T-helper 2 cell treated with Interferon-gamma antibody and Interleukin-4, amounts not matched to agents 5 μg/mL and 100 μg/mL, for 36 hours (primary cell): ENCODE data around the gene SMYD1.

Source experiments
- DNase-seq: peaks from one replicate; pipeline ENCODE4 v3.0.0; 2021; ENCODE audit warnings: low spot score
- H3K27ac Mint-ChIP-seq: one replicate; pipeline ENCODE4 v1.8.0; 2021; ENCODE audit warnings: mild to moderate bottlenecking, mixed read lengths
- H3K27me3 Mint-ChIP-seq: one replicate; pipeline ENCODE4 v1.8.0; 2021; ENCODE audit warnings: low read depth, mixed read lengths
- H3K36me3 Mint-ChIP-seq: one replicate; pipeline ENCODE4 v1.8.0; 2021; ENCODE audit warnings: low read depth, mixed read lengths
- H3K4me1 Mint-ChIP-seq: one replicate; pipeline ENCODE4 v1.8.0; 2021; ENCODE audit warnings: low read depth, mixed read lengths
- H3K4me3 Mint-ChIP-seq: one replicate; pipeline ENCODE4 v1.8.0; 2022; ENCODE audit warnings: mild to moderate bottlenecking, moderate library complexity, mixed read lengths
- H3K9me3 Mint-ChIP-seq: one replicate; pipeline ENCODE4 v1.8.0; 2021; ENCODE audit warnings: mixed read lengths

Gene SMYD1

DNA sequence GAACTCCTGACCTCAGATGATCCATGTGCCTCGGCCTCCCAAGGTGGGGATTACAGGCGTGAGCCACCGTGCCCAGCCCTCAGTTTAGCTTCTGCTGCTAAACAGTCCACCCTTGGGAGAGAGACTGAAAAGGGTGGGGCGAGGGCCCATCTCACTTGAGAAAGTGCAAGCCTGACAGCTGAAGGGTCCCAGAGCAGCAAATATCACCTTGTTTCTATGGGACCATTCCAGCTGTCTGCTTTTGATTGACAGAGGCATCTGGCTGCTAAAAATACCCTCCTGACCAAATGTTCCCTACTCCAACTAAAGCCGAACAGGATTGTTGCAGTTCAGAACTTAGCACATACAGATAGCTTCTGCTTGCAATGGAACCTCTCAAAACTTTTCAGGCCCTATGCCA, 436 bp upstream of the SMYD1 start:
- Mint-ChIP-seq H3K9me3 (no peaks in the 10 kb centered on the region), H3K36me3 (no peaks in the 10 kb centered on the region), H3K4me1 (no peaks in the 10 kb centered on the region), H3K4me3 (no peak overlapping the region), H3K27ac (no peak overlapping the region), H3K27me3 (peaks cover 3% of the 10 kb centered on the region)
- DNase-seq: no peak

DNA sequence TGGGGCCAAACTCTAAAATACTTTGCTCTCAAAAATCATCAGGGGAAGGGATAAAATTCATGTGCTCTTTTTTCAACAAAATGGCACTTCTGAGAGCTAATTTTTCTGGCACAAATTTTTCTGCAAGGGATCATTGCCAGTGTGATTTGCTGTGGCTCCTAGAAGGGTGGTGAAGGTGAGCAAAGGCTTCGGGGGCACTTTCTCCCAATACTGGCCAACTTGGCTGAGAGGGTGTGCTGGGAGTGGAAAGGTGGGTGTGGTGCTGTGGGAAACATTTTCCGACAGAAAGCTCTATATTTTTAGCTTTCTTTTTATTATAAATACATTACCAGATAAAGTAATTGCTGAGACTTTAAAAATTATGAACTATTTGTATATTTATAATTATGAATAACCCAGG, 419 bp downstream of the SMYD1 start:
- Mint-ChIP-seq H3K36me3 (no peaks in the 10 kb centered on the region), H3K27me3 (peaks cover 4% of the 10 kb centered on the region), H3K4me3 (no peak overlapping the region), H3K9me3 (no peaks in the 10 kb centered on the region), H3K4me1 (no peaks in the 10 kb centered on the region), H3K27ac (no peak overlapping the region)
- no peak for DNase-seq

DNA sequence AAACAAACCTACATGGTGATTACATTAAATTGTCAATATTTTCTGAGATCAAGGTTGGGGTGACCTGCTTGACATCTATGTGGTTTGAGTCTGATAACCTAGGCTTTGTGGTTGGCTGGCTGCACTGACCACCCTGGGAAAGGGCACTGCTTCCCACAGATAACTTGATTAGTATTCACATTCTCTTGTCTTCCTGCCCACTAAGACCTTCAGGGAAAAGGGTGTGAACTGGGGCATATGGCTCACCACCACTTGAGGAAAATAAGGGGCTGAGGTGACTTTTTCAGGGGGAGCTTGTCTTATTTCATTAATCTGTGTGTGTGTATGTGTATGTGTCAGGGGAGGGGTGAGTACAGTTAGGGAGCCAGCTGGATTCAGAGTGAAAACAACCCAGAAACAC, 1.5 kb downstream of the SMYD1 start:
- no peaks in the 10 kb centered on the region for H3K4me1 Mint-ChIP-seq
- DNase-seq: no peak
- H3K36me3 Mint-ChIP-seq: no peaks in the 10 kb centered on the region
- H3K27me3 Mint-ChIP-seq: peaks cover 5% of the 10 kb centered on the region
- H3K9me3 Mint-ChIP-seq: no peaks in the 10 kb centered on the region
- no peak overlapping the region for H3K27ac Mint-ChIP-seq
- H3K4me3 Mint-ChIP-seq: no peak overlapping the region

DNA sequence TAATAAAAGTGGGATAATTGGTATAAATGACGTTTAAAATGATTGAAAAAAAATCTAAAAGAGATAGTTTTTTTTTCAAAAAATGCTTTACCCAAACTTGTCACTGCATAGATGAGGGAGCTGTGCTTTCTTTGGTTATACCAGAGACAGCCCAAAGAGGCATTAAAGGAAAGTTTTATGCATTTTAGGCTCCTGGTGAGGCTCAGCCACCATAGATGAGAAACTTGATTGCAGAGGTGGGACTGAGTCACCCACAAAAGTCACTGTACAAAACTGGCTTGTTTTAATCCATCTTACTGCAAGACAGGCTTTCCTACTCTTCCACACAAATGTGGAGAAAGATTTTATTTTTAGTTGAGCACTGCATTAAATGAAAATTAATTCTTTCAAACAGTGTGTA, 2.4 kb downstream of the SMYD1 start:
- Mint-ChIP-seq H3K27me3 (peaks cover 5% of the 10 kb centered on the region), H3K9me3 (no peaks in the 10 kb centered on the region), H3K36me3 (no peaks in the 10 kb centered on the region), H3K4me1 (no peaks in the 10 kb centered on the region), H3K4me3 (no peak overlapping the region), H3K27ac (no peak overlapping the region)
- peak; percentile 9 for DNase-seq

DNA sequence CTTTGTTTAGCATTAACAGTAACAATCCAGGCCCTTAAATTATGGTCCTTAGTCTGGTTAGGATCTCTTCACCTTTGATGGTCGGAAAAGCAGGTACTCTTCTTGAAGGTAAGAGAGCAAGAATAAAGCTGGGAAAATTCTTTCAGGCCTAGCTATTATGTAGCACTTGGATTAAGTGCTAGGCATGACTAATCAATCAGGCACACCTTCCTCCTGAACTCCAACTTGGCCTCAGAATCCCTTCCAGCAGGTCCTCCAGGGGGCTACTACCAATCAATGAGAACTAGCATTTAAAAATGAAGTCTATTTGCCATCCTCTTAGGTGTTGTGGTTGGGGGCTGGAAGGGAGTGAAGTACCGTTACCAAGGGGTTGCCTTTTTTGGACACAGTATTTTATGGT, 3.7 kb downstream of the SMYD1 start:
- peaks cover 5% of the 10 kb centered on the region for H3K27me3 Mint-ChIP-seq

DNA sequence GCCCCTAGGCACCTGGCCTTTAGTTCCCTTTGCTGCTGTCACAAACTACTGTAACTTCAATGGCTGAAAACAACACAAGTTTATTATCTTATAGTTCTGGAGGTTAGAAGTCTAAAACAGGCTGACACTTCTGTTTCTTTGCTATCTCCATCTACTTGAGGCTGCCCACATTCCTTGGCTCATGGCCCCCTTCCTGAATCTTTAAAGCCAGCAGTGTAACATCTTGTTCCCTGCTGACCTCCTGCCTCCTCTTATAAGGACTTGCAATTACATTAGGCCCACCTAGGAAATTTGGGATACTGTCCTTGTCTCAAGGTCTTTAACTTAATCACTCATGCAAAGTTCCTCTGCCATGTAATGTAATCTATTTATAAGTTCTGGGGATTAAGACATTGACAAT, 6.5 kb downstream of the SMYD1 start:
- H3K9me3 Mint-ChIP-seq: no peaks in the 10 kb centered on the region
- peaks cover 3% of the 10 kb centered on the region for H3K27me3 Mint-ChIP-seq
- no peak for DNase-seq
- H3K36me3 Mint-ChIP-seq: no peaks in the 10 kb centered on the region
- H3K4me1 Mint-ChIP-seq: no peaks in the 10 kb centered on the region
- H3K4me3 Mint-ChIP-seq: no peak overlapping the region
- H3K27ac Mint-ChIP-seq: no peak overlapping the region

More for the DNA sequence above, 3.7 kb downstream of the SMYD1 start:
- Mint-ChIP-seq H3K4me3 (no peak overlapping the region), H3K9me3 (no peaks in the 10 kb centered on the region), H3K4me1 (no peaks in the 10 kb centered on the region), H3K36me3 (no peaks in the 10 kb centered on the region), H3K27ac (no peak overlapping the region)
- DNase-seq: no peak

DNA sequence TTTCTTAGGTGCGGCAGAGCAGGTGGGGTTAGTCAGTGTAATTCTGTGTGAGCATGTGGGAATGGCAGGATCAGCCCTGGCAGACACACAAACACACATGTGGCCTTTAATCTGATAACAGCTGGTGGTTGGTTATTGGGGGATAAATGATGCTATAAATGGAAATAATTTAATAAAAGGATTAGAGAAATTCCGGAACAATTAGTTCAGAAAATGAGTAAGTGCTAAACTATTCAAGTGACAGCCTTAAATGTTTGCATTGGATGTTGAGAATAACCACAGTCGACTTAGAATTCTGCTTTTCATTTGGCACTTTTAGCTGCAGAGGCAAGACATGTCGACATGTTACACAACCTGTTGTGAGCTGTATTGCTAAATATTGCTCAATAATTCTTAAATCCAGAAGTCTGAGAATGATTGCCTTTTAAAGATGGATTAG, 7.2 kb downstream of the SMYD1 start:
- H3K27ac Mint-ChIP-seq: no peak overlapping the region
- H3K9me3 Mint-ChIP-seq: no peaks in the 10 kb centered on the region
- H3K4me3 Mint-ChIP-seq: no peak overlapping the region
- H3K27me3 Mint-ChIP-seq: peaks cover 2% of the 10 kb centered on the region
- no peak for DNase-seq
- no peaks in the 10 kb centered on the region for H3K4me1 Mint-ChIP-seq
- no peaks in the 10 kb centered on the region for H3K36me3 Mint-ChIP-seq

DNA sequence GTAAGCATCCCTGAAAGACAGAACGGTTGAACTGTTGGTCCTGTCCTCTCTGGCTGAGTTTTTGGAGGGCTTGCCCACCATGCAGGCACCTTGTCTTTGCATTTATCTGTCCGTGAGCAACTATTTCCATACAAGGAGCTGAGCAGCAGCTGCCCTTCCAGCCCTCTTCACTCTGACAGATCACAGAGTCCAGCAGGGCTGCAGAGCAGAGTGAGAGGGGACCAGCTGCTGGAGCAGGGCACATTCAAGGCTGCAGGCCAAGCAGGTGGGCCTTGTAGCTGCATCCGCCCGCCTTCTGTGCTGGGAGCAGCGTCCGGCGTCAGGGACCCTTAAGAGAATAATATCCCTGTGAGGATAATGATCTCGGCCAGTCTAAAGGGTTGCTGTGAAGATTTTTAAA, 9.5 kb downstream of the SMYD1 start:
- H3K27ac Mint-ChIP-seq: no peak overlapping the region
- no peaks in the 10 kb centered on the region for H3K4me1 Mint-ChIP-seq
- H3K4me3 Mint-ChIP-seq: no peak overlapping the region
- DNase-seq: no peak
- no peaks in the 10 kb centered on the region for H3K36me3 Mint-ChIP-seq
- peaks cover 4% of the 10 kb centered on the region for H3K27me3 Mint-ChIP-seq
- H3K9me3 Mint-ChIP-seq: no peaks in the 10 kb centered on the region

DNA sequence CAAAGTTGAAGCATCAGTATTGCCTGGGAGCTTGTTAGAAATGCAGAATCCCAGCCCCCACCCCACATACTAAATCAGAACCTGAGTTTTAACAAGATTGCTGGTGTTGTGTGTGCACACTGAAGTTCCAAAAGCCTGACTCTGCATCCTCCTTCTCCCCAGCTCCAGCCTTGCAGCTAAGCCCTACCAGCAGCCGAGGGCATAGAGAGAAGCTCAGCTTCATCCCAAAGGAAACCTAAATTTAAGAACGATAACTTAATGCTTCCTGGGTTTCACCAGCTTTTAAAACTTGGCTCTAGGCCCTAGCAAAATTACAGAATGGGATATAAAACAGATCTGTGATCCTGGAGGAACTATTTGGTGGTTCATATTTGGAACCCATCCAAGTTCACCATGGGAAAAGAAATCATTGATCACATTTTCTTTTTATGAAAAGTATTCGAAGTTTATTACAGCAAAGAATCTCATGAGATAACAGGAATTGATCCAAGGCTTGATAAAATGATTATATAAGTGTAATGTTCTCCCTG, 11.1 kb downstream of the SMYD1 start:
- H3K4me1 Mint-ChIP-seq: no peaks in the 10 kb centered on the region
- H3K4me3 Mint-ChIP-seq: no peak overlapping the region
- no peaks in the 10 kb centered on the region for H3K36me3 Mint-ChIP-seq
- H3K27me3 Mint-ChIP-seq: peaks cover 2% of the 10 kb centered on the region
- H3K9me3 Mint-ChIP-seq: no peaks in the 10 kb centered on the region
- no peak overlapping the region for H3K27ac Mint-ChIP-seq
- no peak for DNase-seq

DNA sequence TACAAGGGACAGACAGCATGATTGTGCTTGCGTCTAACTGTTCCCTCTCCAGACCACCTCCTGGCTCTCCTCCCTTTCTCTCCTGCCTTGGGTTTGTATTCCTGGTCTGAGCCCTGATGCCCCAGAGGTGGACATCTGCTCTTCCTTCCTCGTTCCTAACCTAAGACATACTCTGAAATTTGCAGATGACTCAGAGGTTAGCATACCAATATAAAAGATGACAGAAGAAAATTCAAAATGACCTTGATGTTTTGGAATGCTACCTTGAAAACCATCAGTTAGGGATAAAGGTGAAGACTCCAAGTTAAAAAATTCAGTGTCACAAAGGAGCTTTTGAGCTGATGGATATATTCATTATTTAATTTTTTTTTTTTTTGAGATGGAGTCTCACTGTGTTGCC, 12.9 kb downstream of the SMYD1 start:
- Mint-ChIP-seq H3K36me3 (no peaks in the 10 kb centered on the region), H3K27ac (no peak overlapping the region)

DNA sequence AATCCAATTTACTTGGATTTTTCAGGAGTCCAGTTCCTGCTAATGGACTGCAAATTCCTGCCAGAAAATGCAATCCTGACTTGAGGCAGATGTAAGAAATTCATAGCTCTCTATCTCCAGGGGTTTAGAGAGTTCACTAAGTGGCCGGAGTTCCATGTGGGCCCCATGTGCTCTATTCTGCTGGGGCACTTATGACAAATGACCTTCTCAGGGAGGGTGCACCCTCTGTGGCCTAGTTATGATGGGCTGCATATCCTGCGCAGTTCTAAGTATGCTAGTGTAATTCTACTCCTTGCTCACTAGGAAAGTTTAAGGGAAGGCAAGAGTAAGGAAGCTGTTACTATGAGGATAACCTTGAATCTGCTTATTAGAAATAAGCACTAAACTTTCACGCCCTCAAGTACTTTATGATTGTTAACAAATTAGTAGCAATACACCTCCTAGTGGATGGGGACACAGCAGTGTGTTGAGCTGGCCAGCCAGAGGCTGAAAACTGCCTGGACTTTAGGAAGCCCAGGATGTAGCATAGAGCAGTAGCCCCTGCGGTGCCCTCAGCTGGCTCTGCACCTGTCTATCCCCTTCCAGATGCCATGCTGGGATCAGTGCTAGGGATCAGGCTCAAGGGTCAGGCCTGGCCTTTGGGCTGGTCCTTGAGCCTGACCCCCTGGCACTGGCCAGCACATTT, 14.4 kb downstream of the SMYD1 start:
- H3K9me3 Mint-ChIP-seq: no peaks in the 10 kb centered on the region
- no peaks in the 10 kb centered on the region for H3K4me1 Mint-ChIP-seq
- H3K36me3 Mint-ChIP-seq: no peaks in the 10 kb centered on the region
- H3K4me3 Mint-ChIP-seq: no peak overlapping the region
- no peak overlapping the region for H3K27ac Mint-ChIP-seq
- peaks cover 2% of the 10 kb centered on the region for H3K27me3 Mint-ChIP-seq
- no peak for DNase-seq

More for the DNA sequence above, 12.9 kb downstream of the SMYD1 start:
- Mint-ChIP-seq H3K27me3 (peaks cover 2% of the 10 kb centered on the region), H3K4me3 (no peak overlapping the region), H3K4me1 (no peaks in the 10 kb centered on the region), H3K9me3 (no peaks in the 10 kb centered on the region)
- no peak for DNase-seq

DNA sequence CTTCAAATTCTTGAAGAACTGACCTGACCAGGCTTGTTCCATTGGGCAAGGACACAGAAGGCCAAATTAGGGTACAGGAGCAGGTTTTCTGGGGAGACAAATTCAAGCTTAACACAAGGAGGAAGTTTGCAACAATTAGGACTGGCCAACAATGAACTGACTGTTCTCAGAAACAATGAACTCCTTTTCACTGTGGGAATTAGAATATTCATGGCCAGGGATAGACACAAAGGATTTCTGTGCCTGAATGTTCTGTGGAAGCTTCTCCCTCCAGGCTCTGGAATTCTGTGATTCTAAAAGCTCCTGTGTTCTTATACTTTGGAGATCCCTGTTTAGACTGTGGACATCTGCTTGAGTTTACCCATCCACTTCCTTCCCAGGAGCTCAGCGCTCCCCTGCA, 15.2 kb downstream of the SMYD1 start:
- Mint-ChIP-seq H3K27ac (no peak overlapping the region), H3K4me1 (no peaks in the 10 kb centered on the region), H3K4me3 (no peak overlapping the region), H3K27me3 (peaks cover 2% of the 10 kb centered on the region), H3K36me3 (no peaks in the 10 kb centered on the region), H3K9me3 (no peaks in the 10 kb centered on the region)
- DNase-seq: no peak

DNA sequence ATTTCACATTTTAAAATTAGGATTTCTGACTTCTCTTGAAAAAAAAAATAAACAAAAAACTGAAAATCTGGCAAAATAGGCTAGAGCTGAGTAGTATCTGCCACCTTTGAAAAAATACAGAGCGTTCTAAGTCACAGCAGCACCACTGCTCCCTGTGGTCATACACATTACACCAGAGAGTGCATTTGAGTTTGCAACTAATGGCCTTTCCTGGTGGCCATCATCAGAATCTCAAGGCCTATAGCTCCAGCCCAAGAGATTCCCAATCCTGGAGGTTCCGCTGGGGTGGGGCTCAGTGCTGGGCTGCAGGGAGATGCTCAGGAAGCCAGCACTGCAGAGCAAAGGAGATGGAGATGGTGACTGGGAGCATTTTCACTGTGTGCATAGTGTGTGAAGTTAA, 17.5 kb downstream of the SMYD1 start:
- H3K27me3 Mint-ChIP-seq: peaks cover 2% of the 10 kb centered on the region
- no peak for DNase-seq
- peaks cover 1% of the 10 kb centered on the region for H3K4me1 Mint-ChIP-seq
- H3K27ac Mint-ChIP-seq: no peak overlapping the region
- H3K4me3 Mint-ChIP-seq: no peak overlapping the region
- H3K9me3 Mint-ChIP-seq: no peaks in the 10 kb centered on the region
- no peaks in the 10 kb centered on the region for H3K36me3 Mint-ChIP-seq

DNA sequence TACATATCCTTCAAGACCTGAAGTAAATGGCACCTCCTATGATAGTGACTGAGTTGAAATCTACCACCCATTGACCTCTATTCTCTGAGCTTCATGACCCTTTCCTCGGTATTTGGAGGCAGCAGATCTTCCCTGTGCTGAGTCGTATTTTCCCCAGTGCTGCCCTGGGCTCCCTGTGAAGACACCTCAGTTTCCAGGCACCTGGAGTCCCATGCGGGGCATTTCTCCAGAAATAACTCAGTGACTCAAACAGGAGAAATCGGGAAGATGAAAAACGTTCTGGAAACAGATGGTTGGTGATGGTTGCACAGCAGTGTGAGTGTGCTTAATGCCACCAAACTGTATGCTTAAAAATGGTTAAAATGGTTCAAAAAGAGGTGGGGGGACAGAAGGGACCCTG, 18.0 kb downstream of the SMYD1 start:
- no peak overlapping the region for H3K27ac Mint-ChIP-seq
- H3K4me1 Mint-ChIP-seq: peaks cover 6% of the 10 kb centered on the region
- peaks cover 2% of the 10 kb centered on the region for H3K27me3 Mint-ChIP-seq
- H3K9me3 Mint-ChIP-seq: no peaks in the 10 kb centered on the region
- no peak for DNase-seq
- no peak overlapping the region for H3K4me3 Mint-ChIP-seq
- H3K36me3 Mint-ChIP-seq: no peaks in the 10 kb centered on the region

DNA sequence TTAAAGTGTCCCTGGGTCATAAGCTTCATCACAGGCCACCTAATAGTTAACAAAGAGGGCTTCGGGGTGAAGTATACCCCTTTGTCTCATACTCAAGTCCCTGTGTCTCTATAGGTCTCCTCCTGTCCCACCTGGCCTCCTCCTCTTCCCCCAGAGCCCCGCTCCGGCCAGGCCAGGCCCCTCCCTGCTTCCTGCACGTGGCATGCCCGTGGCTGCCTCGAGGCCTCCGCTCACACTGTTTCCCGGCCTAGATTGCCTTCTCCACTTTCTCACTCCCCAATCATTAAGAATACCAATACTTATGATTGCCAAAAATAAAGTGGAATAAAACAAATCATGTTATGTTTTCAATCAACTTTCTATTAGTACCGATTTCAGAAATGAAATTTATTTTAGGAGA, 18.8 kb downstream of the SMYD1 start:
- Mint-ChIP-seq H3K27me3 (peaks cover 2% of the 10 kb centered on the region), H3K9me3 (no peaks in the 10 kb centered on the region), H3K4me3 (no peak overlapping the region), H3K36me3 (no peaks in the 10 kb centered on the region), H3K27ac (no peak overlapping the region), H3K4me1 (peaks cover 11% of the 10 kb centered on the region)
- no peak for DNase-seq
